GM21381 (cell line): Measurements from ENCODE around the gene URB1.
"Not testable (repeated sequence)": the region's sequence is repeated elsewhere in the genome, so short reads cannot be mapped to it uniquely, and the experiment has no call there.

Experiments
- ATAC-seq: cut with Tn5 transposase; IDR thresholded peaks from one replicate; pipeline ENCODE4 v1.9.1; 2021; ENCODE audit warnings: mild to moderate bottlenecking, moderate library complexity; ENCODE audit not compliant: unreplicated experiment

Gene URB1

GRCh38 chr21:32320059-32320458 is 72.8 kb downstream of the URB1 start:
- no peak for ATAC-seq

- ATAC-seq, result no peak
Observed at GRCh38 chr21:32319012-32319411, 73.8 kb downstream of the URB1 start.

- no peak for ATAC-seq
Observed at GRCh38 chr21:32317726-32318125, 75.1 kb downstream of the URB1 start.

DNA sequence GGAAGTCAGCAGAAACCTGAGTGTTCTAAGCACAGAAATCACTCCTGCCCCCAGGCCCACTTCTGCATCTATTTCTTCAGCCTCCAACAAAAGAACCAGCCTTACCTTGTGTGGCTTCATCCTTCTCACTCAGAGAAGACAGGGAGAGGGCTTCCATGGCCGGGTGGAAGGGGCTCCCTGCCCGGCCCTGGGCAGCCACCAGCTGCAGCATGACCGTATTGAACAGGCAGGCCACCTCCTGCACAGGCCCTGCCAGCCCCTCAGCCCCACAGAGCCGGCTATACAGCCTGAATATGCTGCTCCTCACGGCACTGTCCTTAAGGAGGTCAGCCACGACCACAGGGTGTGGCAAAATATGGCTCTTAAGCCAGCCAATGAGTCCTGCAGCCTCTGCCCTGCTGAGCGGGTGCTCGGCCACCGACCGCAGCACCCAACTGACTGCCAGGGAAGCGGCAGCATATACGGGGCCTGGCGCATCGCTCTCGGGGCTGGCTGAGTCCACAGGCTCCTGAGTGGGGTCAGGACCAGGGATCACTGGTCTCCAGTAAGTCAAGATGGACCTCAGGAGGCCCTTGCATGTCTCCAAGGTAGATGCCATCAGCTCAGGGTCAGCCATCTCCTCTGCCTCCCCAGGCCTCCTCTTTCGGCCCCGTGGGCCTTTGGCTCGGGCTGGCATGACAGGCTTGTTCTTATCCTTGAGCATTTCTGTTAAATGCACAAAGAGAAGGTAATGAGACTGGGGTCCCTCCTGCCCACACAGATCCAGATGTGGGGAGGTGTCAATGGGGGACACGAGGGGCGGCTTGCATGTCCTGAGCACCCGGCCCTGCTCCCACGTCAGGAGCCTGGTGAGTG is 76.2 kb downstream of the URB1 start:
- no peak for ATAC-seq

GRCh38 chr21:32315511-32316281 is 77.1 kb downstream of the URB1 start:
- ATAC-seq, result no peak

DNA sequence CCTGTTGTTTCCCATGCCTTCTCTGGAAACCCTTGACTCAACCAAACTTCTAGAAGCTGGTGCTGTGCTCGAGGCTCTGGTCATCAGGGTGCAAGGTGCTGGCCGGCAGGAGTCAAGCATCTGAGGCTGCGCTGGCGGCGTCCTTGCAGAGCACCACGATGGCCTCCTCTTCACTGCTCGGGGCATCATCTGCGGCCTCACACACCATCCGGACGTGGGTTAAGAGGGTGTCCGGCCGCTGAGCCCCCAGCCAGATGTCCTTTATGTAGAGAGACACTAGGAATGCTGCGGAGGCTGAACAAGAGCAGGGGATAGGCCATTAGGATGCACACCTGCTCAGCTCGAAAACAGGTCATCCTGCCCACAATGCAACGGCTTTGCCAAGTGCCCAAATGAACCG is 78.0 kb downstream of the URB1 start:
- no peak for ATAC-seq

GRCh38 chr21:32312976-32313375 is 79.8 kb downstream of the URB1 start:
- no peak for ATAC-seq

DNA sequence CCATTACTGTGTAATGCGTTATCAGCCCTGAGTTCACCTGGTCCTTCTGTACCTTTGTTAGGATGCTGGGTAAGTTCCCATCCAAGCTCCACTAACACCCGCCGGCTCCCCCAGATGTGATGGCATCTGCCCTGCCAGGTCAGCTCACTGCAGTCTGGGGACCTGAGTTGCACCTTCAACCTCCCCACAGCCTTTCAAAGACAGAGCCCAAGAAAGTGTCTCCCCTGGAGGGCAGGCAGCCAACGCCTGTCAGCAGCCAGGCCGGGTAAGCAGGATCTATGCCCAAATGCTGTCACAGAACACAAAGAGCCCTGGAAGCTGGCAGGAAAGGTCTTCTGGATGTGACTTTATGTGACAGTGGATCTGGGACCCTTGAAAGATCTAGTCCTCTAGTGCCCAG is 80.5 kb downstream of the URB1 start:
- ATAC-seq, result no peak

- no peak for ATAC-seq
Observed at GRCh38 chr21:32311621-32312020, 81.2 kb downstream of the URB1 start.

DNA sequence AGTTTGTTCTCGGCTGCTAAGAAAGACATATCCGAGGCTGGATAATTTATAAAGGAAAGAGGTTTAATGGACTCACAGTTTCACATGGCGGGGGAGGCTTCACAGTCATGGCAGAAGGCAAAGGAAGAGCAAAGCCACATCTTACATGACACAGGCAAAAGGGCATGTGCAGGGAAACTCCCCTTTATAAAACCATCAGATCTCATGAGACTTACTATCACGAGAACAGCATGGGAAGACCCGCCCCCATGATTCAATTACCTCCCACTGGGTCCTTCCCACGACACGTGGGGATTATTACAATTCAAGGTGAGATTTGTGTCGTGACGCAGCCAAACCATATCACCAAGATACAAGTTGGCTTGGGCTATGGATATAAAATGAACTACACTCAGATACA is 81.8 kb downstream of the URB1 start:
- ATAC-seq, result not testable (repeated sequence)

DNA sequence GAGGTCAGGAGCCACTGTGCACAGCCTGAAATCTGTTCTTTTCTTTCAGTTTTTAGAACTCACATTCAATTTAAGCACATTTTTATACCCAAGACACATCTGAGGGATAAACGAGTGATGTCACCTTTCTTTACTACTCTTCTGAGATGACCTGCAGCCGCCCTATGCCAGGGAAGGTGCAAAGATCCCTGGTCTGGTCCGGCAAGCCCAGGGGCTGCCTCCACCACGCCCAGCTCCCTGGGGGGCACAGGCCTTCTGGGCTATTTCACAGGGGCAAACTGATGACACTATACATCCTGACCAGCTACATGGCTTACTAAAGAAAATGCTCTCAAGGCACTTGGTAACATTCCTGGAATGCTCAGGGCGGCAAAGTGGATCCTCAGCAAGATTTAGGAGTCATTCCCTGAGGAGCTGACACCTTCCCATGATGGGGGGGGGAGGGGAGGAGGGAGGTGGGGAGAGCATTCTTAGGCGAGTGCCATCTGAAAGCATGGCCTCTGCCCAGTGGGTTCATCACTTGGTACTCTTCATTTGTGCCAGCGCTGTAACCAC is 82.8 kb downstream of the URB1 start:
- no peak for ATAC-seq

- ATAC-seq, result no peak
Observed at GRCh38 chr21:32308696-32309095, 84.1 kb downstream of the URB1 start.

- no peak for ATAC-seq
Observed at GRCh38 chr21:32307706-32308105, 85.1 kb downstream of the URB1 start.

GRCh38 chr21:32306021-32306780 is 86.6 kb downstream of the URB1 start:
- no peak for ATAC-seq

DNA sequence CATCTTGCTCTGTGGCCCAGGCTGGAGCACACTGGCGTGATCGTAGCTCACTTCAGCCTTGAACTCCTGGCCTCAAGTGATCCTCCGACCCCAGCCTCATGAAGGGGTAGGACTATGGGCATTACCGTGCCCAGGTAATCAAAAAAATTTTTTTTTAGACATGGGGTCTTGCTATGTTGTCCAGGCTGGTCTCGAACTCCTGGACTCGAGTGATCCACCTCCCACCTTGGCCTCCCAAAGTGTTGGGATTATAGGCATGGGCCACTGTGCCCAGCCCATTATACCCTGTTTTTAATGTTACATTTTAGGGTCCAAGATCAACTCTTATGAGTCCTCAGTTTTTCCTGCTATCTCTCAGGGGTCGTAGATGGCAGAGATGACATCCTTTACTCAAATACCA is 87.8 kb downstream of the URB1 start:
- ATAC-seq, result no peak

DNA sequence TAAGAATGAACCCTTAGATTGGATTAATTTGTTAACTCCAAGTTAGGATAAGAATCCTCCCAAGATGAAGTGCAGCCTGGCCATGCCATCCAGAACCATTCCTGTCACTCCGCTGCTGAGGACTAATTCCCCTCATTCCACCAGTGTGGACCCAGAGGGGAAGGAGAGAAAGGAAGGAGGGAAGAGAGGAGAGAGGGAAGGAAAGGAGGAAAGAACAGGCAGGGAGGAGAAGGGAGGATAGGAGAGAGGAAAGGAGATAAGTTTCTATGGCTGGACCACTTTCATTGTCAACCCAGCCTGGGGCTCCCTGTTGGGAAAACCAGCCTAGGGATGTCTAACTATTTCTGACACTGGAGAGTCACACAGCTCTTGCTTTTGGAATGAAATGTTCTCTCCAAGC is 89.4 kb downstream of the URB1 start:
- ATAC-seq, result no peak

- ATAC-seq, result no peak
Observed at GRCh38 chr21:32302560-32302959, 90.3 kb downstream of the URB1 start.

GRCh38 chr21:32301596-32301995 is 91.2 kb downstream of the URB1 start:
- no peak for ATAC-seq

DNA sequence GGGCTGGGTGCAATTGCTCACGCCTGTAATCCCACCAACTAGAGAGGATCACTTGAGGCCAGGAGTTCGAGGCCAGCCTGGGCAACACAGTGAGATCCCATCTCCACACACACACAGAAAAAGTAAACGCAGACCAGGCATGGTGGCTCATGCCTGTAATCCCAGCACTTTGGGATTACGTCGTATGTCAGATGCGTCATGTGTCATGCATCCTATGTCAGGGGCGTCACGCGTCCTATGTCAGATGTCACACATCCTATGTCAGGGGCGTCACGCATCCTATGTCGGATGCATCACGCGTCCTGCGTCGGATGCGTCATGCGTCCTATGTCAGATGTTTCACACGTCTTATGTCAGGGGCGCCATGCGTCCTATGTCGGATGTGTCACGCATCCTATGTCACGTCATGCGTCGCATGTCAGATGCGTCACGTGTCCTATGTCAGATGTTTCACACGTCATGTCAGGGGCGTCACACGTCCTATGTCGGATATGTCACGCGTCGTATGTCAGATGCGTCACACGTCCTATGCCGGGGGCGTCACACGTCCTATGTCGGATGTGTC is 92.6 kb downstream of the URB1 start:
- ATAC-seq, result no peak

- no peak for ATAC-seq
Observed at GRCh38 chr21:32299695-32300094, 93.1 kb downstream of the URB1 start.

DNA sequence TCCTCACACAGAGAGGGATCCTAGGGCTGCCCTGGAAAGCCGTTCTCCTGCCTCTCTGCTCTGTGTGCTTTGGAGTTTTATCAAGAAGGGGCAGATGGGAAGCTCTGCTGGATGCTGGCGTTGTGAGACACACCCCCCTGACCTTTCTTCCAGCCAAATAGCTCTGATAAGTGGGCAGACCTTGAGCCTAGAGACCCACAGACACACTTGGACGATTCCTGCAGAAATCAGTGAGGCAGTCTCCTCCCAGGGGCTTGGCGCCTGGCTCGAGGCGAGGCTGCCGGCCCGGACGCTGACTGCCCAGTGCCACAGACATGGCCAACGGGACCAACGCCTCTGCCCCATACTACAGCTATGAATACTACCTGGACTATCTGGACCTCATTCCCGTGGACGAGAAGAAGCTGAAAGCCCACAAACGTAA is 94.1 kb downstream of the URB1 start, which contains the start of gene MRAP:
Gene MRAP (plus strand): TSS at position 198 of the 424 bp plus-strand sequence. CDS start 117 bp downstream, at position 315.
- no peak for ATAC-seq
